ENCODE measurements around the gene EYS.

GRCh38 chr6:65157025-65157424, 550.0 kb downstream of the EYS start:
- TF ChIP-seq UBTF (CRISPR knock-in tag; IDR thresholded peaks at IDR 0.05), result no peak
- TF ChIP-seq RARG (CRISPR knock-in tag; IDR thresholded peaks at IDR 0.05; ENCODE audit: low read depth), result no peak
- no peak for TF ChIP-seq ZNF460 (CRISPR knock-in tag; IDR thresholded peaks at IDR 0.05; ENCODE audit: borderline replicate concordance)
- no peak for TF ChIP-seq ZNF44 (CRISPR knock-in tag; IDR thresholded peaks at IDR 0.05)
- TF ChIP-seq U2AF2 (IDR thresholded peaks at IDR 0.05; ENCODE audit: low read depth, low read length), result no peak
- no peak for TF ChIP-seq CHD2 (IDR thresholded peaks at IDR 0.05; ENCODE audit: low read depth, low read length)
- no peak for TF ChIP-seq ATF3 (CRISPR knock-in tag; IDR thresholded peaks at IDR 0.05)
- TF ChIP-seq POLR2AphosphoS2 (IDR thresholded peaks at IDR 0.05; ENCODE audit: low read depth, low read length), result no peak
- no peak for TF ChIP-seq MAFG (CRISPR knock-in tag; IDR thresholded peaks at IDR 0.05)
- TF ChIP-seq ZSCAN25 (CRISPR knock-in tag; IDR thresholded peaks at IDR 0.05), result no peak
- TF ChIP-seq IKZF1 (IDR thresholded peaks at IDR 0.05), result no peak
- TF ChIP-seq POLR2AphosphoS5 (IDR thresholded peaks at IDR 0.05; ENCODE audit: low read depth, low read length), result no peak
- TF ChIP-seq PCBP2 (optimal IDR thresholded peaks at IDR 0.05; ENCODE audit: low read depth, low read length, poor library complexity, severe bottlenecking), result no peak

Measured in HepG2 (cell line).